DND-41 (cell line): ENCODE data around the gene LGALSL.

Experiments
- ATAC-seq: fragments of 200-7000 bp; cut with Tn5 transposase; 3 replicates; pipeline ENCODE4 v1.9.1; 2021; ENCODE audit warnings: low read depth; ENCODE audit not compliant: insufficient read depth
- DNase-seq: peaks from one replicate; pipeline ENCODE4 v3.0.0-alpha.2; 2020
- H2AFZ ChIP-seq: 2 replicates; pipeline ENCODE4 v1.6.0; 2012; ENCODE audit warnings: low read depth, low read length
- H3K27ac ChIP-seq: 2 replicates; pipeline ENCODE4 v1.5.1; 2012; ENCODE audit warnings: low read length, inconsistent platforms
- H3K27me3 ChIP-seq: fragments of 200-600 bp; sonication (generic); 2 replicates; pipeline ENCODE4 v1.6.0; 2012; ENCODE audit warnings: low read length, mild to moderate bottlenecking, inconsistent platforms; ENCODE audit not compliant: insufficient read depth, poor library complexity
- H3K36me3 ChIP-seq: 2 replicates; pipeline ENCODE4 v1.5.1; 2012; ENCODE audit warnings: low read length, inconsistent platforms; ENCODE audit not compliant: insufficient read depth
- H3K4me1 ChIP-seq: 2 replicates; pipeline ENCODE4 v1.5.1; 2012; ENCODE audit warnings: mild to moderate bottlenecking, low read length; ENCODE audit not compliant: insufficient read depth
- H3K4me2 ChIP-seq: 2 replicates; pipeline ENCODE4 v1.6.0; 2012; ENCODE audit warnings: mild to moderate bottlenecking, moderate library complexity, low read length, inconsistent platforms; ENCODE audit not compliant: insufficient read depth
- H3K4me3 ChIP-seq, 2 experiments: fragments of 200-600 bp in 1 of 2; shearing (Covaris generic) in 1 of 2; 2 replicates each; pipeline ENCODE4 v1.5.1; 2012 to 2016; ENCODE audit warnings: inconsistent platforms in 2 of 2, low read length in 2 of 2, mild to moderate bottlenecking in 2 of 2, low read depth in 1 of 2, moderate library complexity in 1 of 2
- H3K79me2 ChIP-seq: 2 replicates; pipeline ENCODE4 v1.6.0; 2012; ENCODE audit warnings: low read length, inconsistent platforms; ENCODE audit not compliant: insufficient read depth
- H3K9ac ChIP-seq: 2 replicates; pipeline ENCODE4 v1.6.0; 2012; ENCODE audit warnings: low read depth, mild to moderate bottlenecking, inconsistent platforms, low read length, moderate library complexity
- H3K9me3 ChIP-seq: 2 replicates; pipeline ENCODE4 v1.5.1; 2012; ENCODE audit warnings: low read length, moderate library complexity, mild to moderate bottlenecking, inconsistent platforms; ENCODE audit not compliant: insufficient read depth, severe bottlenecking
- H4K20me1 ChIP-seq: 2 replicates; pipeline ENCODE4 v1.6.0; 2012; ENCODE audit warnings: low read length; ENCODE audit not compliant: insufficient read depth
- CTCF ChIP-seq: IDR thresholded peaks from 2 replicates; pipeline ENCODE4 v1.5.1; 2012; ENCODE audit warnings: borderline replicate concordance, low read length, moderate library complexity, mild to moderate bottlenecking; ENCODE audit not compliant: poor library complexity, severe bottlenecking; ENCODE audit errors: extremely low read depth
- EZH2 ChIP-seq: IDR thresholded peaks from 3 replicates; pipeline ENCODE4 v1.6.1; 2012; ENCODE audit warnings: borderline replicate concordance, low read depth, mild to moderate bottlenecking, moderate library complexity, low read length, inconsistent platforms; ENCODE audit not compliant: severe bottlenecking

Gene LGALSL

GRCh38 chr2:64414736-64415435, 39.1 kb upstream of the LGALSL start:
- H3K27me3 ChIP-seq, result peaks cover 24% of the 10 kb centered on the region
- DNase-seq (no peak), ATAC-seq (no peak)
- no peak overlapping the region for H3K4me3 ChIP-seq
- H3K79me2 ChIP-seq, result no peaks in the 10 kb centered on the region
- H3K4me1 ChIP-seq, result no peaks in the 10 kb centered on the region
- H3K27ac ChIP-seq, result no peak overlapping the region
- H3K4me2 ChIP-seq, result no peak overlapping the region
- H3K9me3 ChIP-seq, result no peaks in the 10 kb centered on the region
- H3K9ac ChIP-seq, result no peak overlapping the region
- TF ChIP-seq CTCF (no peak), EZH2 (no peak)
- H3K36me3 ChIP-seq, result no peaks in the 10 kb centered on the region
- H4K20me1 ChIP-seq, result no peaks in the 10 kb centered on the region
- no peak overlapping the region for H2AFZ ChIP-seq

GRCh38 chr2:64417624-64418023, 36.3 kb upstream of the LGALSL start:
- Histone ChIP-seq H4K20me1 (no peaks in the 10 kb centered on the region), H3K9ac (no peak overlapping the region), H3K4me1 (no peaks in the 10 kb centered on the region), H3K4me2 (no peak overlapping the region), H3K79me2 (no peaks in the 10 kb centered on the region), H3K4me3 (no peak overlapping the region), H3K27me3 (peaks cover 28% of the 10 kb centered on the region), H3K36me3 (no peaks in the 10 kb centered on the region), H3K9me3 (no peaks in the 10 kb centered on the region), H2AFZ (no peak overlapping the region), H3K27ac (no peak overlapping the region)
- DNase-seq (no peak), ATAC-seq (no peak)
- TF ChIP-seq CTCF (no peak), EZH2 (no peak)

GRCh38 chr2:64419596-64420165, 34.3 kb upstream of the LGALSL start:
- H3K4me1 ChIP-seq, result no peaks in the 10 kb centered on the region
- ATAC-seq (no peak), DNase-seq (no peak)
- peaks cover 32% of the 10 kb centered on the region for H3K27me3 ChIP-seq
- no peak overlapping the region for H3K27ac ChIP-seq
- H3K9ac ChIP-seq, result no peak overlapping the region
- TF ChIP-seq EZH2 (no peak), CTCF (no peak)
- no peak overlapping the region for H3K4me3 ChIP-seq
- H3K4me2 ChIP-seq, result no peak overlapping the region
- H3K36me3 ChIP-seq, result no peaks in the 10 kb centered on the region
- H3K9me3 ChIP-seq, result no peaks in the 10 kb centered on the region
- no peaks in the 10 kb centered on the region for H4K20me1 ChIP-seq
- H3K79me2 ChIP-seq, result no peaks in the 10 kb centered on the region
- no peak overlapping the region for H2AFZ ChIP-seq
